MM.1S (cell line): Measurements from ENCODE around the gene NABP2.
A peak's percentile ranks its signal among the peaks of the same experiment; 100 is the strongest.

Source experiments
- DNase-seq: peaks from one replicate; pipeline ENCODE4 v3.0.0-alpha.2; 2015
- H2AFZ ChIP-seq: fragments of 300-600 bp; sonication (generic); 2 replicates; pipeline ENCODE4 v1.6.0; 2016; ENCODE audit warnings: antibody characterized with exemption, low read length
- H3F3A ChIP-seq: fragments of 300-600 bp; sonication (generic); 2 replicates; pipeline ENCODE4 v1.6.1; 2016; ENCODE audit warnings: mild to moderate bottlenecking, antibody characterized with exemption, low read length, moderate library complexity, mixed read lengths; ENCODE audit not compliant: insufficient read depth
- H3K27ac ChIP-seq: fragments of 300-600 bp; sonication (generic); 2 replicates; pipeline ENCODE4 v1.5.1; 2016; ENCODE audit warnings: mild to moderate bottlenecking, low read length
- H3K27me3 ChIP-seq: fragments of 300-600 bp; sonication (generic); replicated peaks from 2 replicates; pipeline ENCODE4 v1.6.0; 2016; ENCODE audit warnings: low read length; ENCODE audit not compliant: insufficient read depth
- H3K36me3 ChIP-seq: fragments of 300-600 bp; sonication (generic); replicated peaks from 2 replicates; pipeline ENCODE4 v1.6.1; 2016; ENCODE audit warnings: mild to moderate bottlenecking, low read length, mixed read lengths; ENCODE audit not compliant: insufficient read depth
- H3K4me1 ChIP-seq: fragments of 300-600 bp; sonication (generic); 2 replicates; pipeline ENCODE4 v1.6.1; 2016; ENCODE audit warnings: low read length, mixed read lengths
- H3K4me2 ChIP-seq: fragments of 300-600 bp; sonication (generic); 2 replicates; pipeline ENCODE4 v1.6.0; 2016; ENCODE audit warnings: low read depth, low read length
- H3K4me3 ChIP-seq: fragments of 300-600 bp; sonication (generic); 2 replicates; pipeline ENCODE4 v1.5.1; 2016; ENCODE audit warnings: low read length, mixed read lengths
- H3K79me2 ChIP-seq: fragments of 300-600 bp; sonication (generic); 2 replicates; pipeline ENCODE4 v1.6.1; 2016; ENCODE audit warnings: mixed run types, low read length, mixed read lengths
- H3K9ac ChIP-seq: fragments of 300-600 bp; sonication (generic); 2 replicates; pipeline ENCODE4 v1.6.1; 2016; ENCODE audit warnings: low read length, mixed read lengths
- H3K9me2 ChIP-seq: fragments of 300-600 bp; sonication (generic); replicated peaks from 2 replicates; pipeline ENCODE4 v1.6.1; 2016; ENCODE audit warnings: mild to moderate bottlenecking, low read length, mixed read lengths; ENCODE audit not compliant: insufficient read depth
- H3K9me3 ChIP-seq: fragments of 300-600 bp; sonication (generic); replicated peaks from 2 replicates; pipeline ENCODE4 v1.6.1; 2016; ENCODE audit warnings: mild to moderate bottlenecking, low read length, mixed read lengths; ENCODE audit not compliant: insufficient read depth
- H4K20me1 ChIP-seq: fragments of 300-600 bp; sonication (generic); 2 replicates; pipeline ENCODE4 v1.6.1; 2016; ENCODE audit warnings: mild to moderate bottlenecking, low read length, moderate library complexity, mixed read lengths; ENCODE audit not compliant: insufficient read depth
- CTCF ChIP-seq: fragments of 300-600 bp; sonication (generic); IDR thresholded peaks from 2 replicates; pipeline ENCODE4 v1.5.1; 2016; ENCODE audit warnings: antibody characterized with exemption, low read length, mixed read lengths
- EZH2 ChIP-seq: fragments of 300-600 bp; sonication (generic); optimal IDR thresholded peaks from 2 replicates; pipeline ENCODE3; 2017; ENCODE audit warnings: low read depth, mild to moderate bottlenecking, antibody characterized with exemption, low read length, mixed read lengths
- EZH2phosphoT487 ChIP-seq: fragments of 300-600 bp; sonication (generic); IDR thresholded peaks from 2 replicates; pipeline ENCODE4 v1.6.1; 2018; ENCODE audit warnings: antibody characterized with exemption, low read length

Gene NABP2

GRCh38 chr12:56219840-56220239, 4.3 kb upstream of the NABP2 start:
- Histone ChIP-seq H4K20me1 (no peaks in the 10 kb centered on the region), H3K4me1 (peaks cover 5% of the 10 kb centered on the region; the same call in 1 of the 2 replicates), H3K9ac (no peak overlapping the region), H3K9me2 (no peaks in the 10 kb centered on the region), H3K27ac (no peak overlapping the region; the same call in 1 of the 2 replicates), H3K27me3 (no peaks in the 10 kb centered on the region), H3F3A (peaks cover 18% of the 10 kb centered on the region), H2AFZ (no peak overlapping the region), H3K4me3 (no peak overlapping the region), H3K36me3 (no peaks in the 10 kb centered on the region), H3K4me2 (no peak overlapping the region; the same call in 1 of the 2 replicates), H3K9me3 (no peaks in the 10 kb centered on the region), H3K79me2 (peaks cover 32% of the 10 kb centered on the region)
- DNase-seq: no peak
- TF ChIP-seq EZH2 (no peak), EZH2phosphoT487 (no peak), CTCF (no peak)

- Histone ChIP-seq H3K4me2 (peak overlapping the region; percentile 98), H3K79me2 (peaks cover 40% of the 10 kb centered on the region), H3K9me2 (no peaks in the 10 kb centered on the region), H3K27me3 (no peaks in the 10 kb centered on the region), H3K36me3 (no peaks in the 10 kb centered on the region), H3K27ac (peak overlapping the region; percentile 65; the same call in 1 of the 2 replicates), H4K20me1 (no peaks in the 10 kb centered on the region), H3K9ac (peak overlapping the region; percentile 93), H3K4me1 (peaks cover 9% of the 10 kb centered on the region; the same call in 1 of the 2 replicates), H2AFZ (peak overlapping the region; percentile 94), H3F3A (peaks cover 18% of the 10 kb centered on the region), H3K9me3 (no peaks in the 10 kb centered on the region), H3K4me3 (peak overlapping the region; percentile 94)
- TF ChIP-seq EZH2phosphoT487: no peak
- TF ChIP-seq CTCF: no peak
- TF ChIP-seq EZH2: no peak
- peak; percentile 45 for DNase-seq
Measured at GRCh38 chr12:56220611-56221231, 3.4 kb upstream of the NABP2 start.

DNA sequence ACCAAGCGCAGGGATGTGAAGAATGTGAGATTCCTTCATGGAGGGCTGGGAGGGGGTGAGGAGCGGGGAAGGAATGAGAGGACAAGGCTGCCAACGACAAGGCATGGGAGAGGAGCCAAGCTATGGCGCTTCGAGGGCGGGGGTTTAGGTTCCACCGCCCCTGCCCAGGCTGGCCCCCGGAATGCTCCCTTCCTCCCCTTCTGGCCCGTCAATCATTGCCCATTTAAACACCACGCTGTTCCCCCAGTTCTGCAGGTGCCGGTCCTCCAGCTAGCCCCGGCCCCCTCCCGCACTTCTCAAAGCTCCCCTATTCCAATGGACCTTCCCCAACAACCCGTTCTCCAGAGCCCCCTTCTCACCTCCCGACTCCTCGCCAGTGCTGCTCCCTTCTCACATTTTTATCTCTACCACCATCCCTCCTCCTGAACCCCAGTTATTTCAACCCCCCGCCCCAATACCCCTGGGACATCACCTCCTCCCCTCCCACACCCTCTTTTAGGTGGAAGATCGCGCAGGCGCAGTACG, 2.8 kb upstream of the NABP2 start:
- Histone ChIP-seq H2AFZ (peak overlapping the region; percentile 94), H3K27me3 (no peaks in the 10 kb centered on the region), H3K79me2 (peaks cover 39% of the 10 kb centered on the region), H3F3A (peaks cover 18% of the 10 kb centered on the region), H3K36me3 (no peaks in the 10 kb centered on the region), H3K4me3 (peak overlapping the region; percentile 94), H3K9me2 (no peaks in the 10 kb centered on the region), H4K20me1 (no peaks in the 10 kb centered on the region), H3K4me2 (peak overlapping the region; percentile 98), H3K4me1 (peaks cover 9% of the 10 kb centered on the region; the same call in 1 of the 2 replicates), H3K9ac (peak overlapping the region; percentile 93), H3K9me3 (no peaks in the 10 kb centered on the region), H3K27ac (peak overlapping the region; percentile 65; the same call in 1 of the 2 replicates)
- no peak for DNase-seq
- no peak for TF ChIP-seq CTCF
- no peak for TF ChIP-seq EZH2phosphoT487
- TF ChIP-seq EZH2: no peak
